Hypothalamus (tissue), 51 donors: ENCODE measurements around the gene HOXB3.
"Not testable (repeated sequence)": the region's sequence is repeated elsewhere in the genome, so short reads cannot be mapped to it uniquely, and the experiment has no call there.

ENCODE experiments used
- DNase-seq, 51 donors: peaks; one replicate each; lab custom pipeline; 2025; lab: John Stamatoyannopoulos, UW

HOXB3 gene

GRCh38 chr17:48548523-48549280 lies 41.3 kb downstream of the HOXB3 start:
- DNase-seq = no peak

- no peak for DNase-seq
These were observed 42.1 kb downstream of the HOXB3 start for GRCh38 chr17:48547808-48548522.

GRCh38 chr17:48546924-48547807 lies 42.9 kb downstream of the HOXB3 start:
- no peak for DNase-seq

GRCh38 chr17:48546137-48546923 lies 43.7 kb downstream of the HOXB3 start:
- no peak for DNase-seq

GRCh38 chr17:48545539-48545938 lies 44.5 kb downstream of the HOXB3 start:
- DNase-seq = no peak

- DNase-seq = no peak
These were observed 45.0 kb downstream of the HOXB3 start, which contains the start of gene HOXB2 for GRCh38 chr17:48545022-48545375. TSS of gene HOXB2 (minus strand) at chr17:48545109. CDS start at chr17:48544911, 198 bp downstream.

- no peak for DNase-seq
These were observed 45.6 kb downstream of the HOXB3 start for GRCh38 chr17:48544349-48545021.

GRCh38 chr17:48543854-48544348 lies 46.1 kb downstream of the HOXB3 start:
- DNase-seq = no peak

- DNase-seq = no peak
These were observed 46.8 kb downstream of the HOXB3 start for GRCh38 chr17:48543107-48543853.

- DNase-seq = no peak
These were observed 47.3 kb downstream of the HOXB3 start for GRCh38 chr17:48542698-48543106.

GRCh38 chr17:48542114-48542656 lies 47.9 kb downstream of the HOXB3 start:
- no peak for DNase-seq

- no peak for DNase-seq
These were observed 48.4 kb downstream of the HOXB3 start for GRCh38 chr17:48541577-48542113.

GRCh38 chr17:48541036-48541576 lies 48.9 kb downstream of the HOXB3 start:
- DNase-seq = no peak

GRCh38 chr17:48540213-48540612 lies 49.8 kb downstream of the HOXB3 start:
- no peak for DNase-seq

GRCh38 chr17:48539177-48539576 lies 50.9 kb downstream of the HOXB3 start:
- DNase-seq = no peak

GRCh38 chr17:48537316-48537715 lies 52.7 kb downstream of the HOXB3 start:
- DNase-seq = no peak

- DNase-seq = not testable (repeated sequence)
These were observed 54.1 kb downstream of the HOXB3 start for GRCh38 chr17:48535793-48536559.
